Pons (tissue), 1 donor: ENCODE results near the gene ANKRD12.
A peak's percentile ranks its signal among the peaks of the same experiment; 100 is the strongest.
"Not testable (repeated sequence)": the region's sequence is repeated elsewhere in the genome, so short reads cannot be mapped to it uniquely, and the experiment has no call there.

ENCODE experiments used
- DNase-seq: peaks from one replicate; pipeline ENCODE4 v3.0.0-alpha.2; 2016; ENCODE audit warnings: low spot score

ANKRD12 gene

GRCh38 chr18:9233771-9234440 lies 97.3 kb downstream of the ANKRD12 start:
- no peak for DNase-seq

- no peak for DNase-seq
These were observed 97.9 kb downstream of the ANKRD12 start for GRCh38 chr18:9234528-9234927.

- DNase-seq: peak; percentile 17
These were observed 101.4 kb downstream of the ANKRD12 start for GRCh38 chr18:9237981-9238380.

- DNase-seq: no peak
These were observed 103.1 kb downstream of the ANKRD12 start for GRCh38 chr18:9239720-9240119.

GRCh38 chr18:9240270-9240669 lies 103.7 kb downstream of the ANKRD12 start:
- DNase-seq: no peak

- DNase-seq: peak; percentile 35
These were observed 106.4 kb downstream of the ANKRD12 start for GRCh38 chr18:9243029-9243428.

GRCh38 chr18:9244376-9244775 lies 107.8 kb downstream of the ANKRD12 start:
- DNase-seq: no peak

GRCh38 chr18:9248661-9249060 lies 112.1 kb downstream of the ANKRD12 start:
- DNase-seq: no peak

GRCh38 chr18:9249254-9249653 lies 112.7 kb downstream of the ANKRD12 start:
- DNase-seq: no peak

GRCh38 chr18:9259173-9259572 lies 122.6 kb downstream of the ANKRD12 start:
- no peak for DNase-seq

- no peak for DNase-seq
These were observed 124.1 kb downstream of the ANKRD12 start for GRCh38 chr18:9260388-9261380.

GRCh38 chr18:9263264-9263663 lies 126.7 kb downstream of the ANKRD12 start:
- no peak for DNase-seq

GRCh38 chr18:9264797-9265196 lies 128.2 kb downstream of the ANKRD12 start:
- not testable (repeated sequence) for DNase-seq

GRCh38 chr18:9273221-9273620 lies 136.6 kb downstream of the ANKRD12 start:
- DNase-seq: no peak

- no peak for DNase-seq
These were observed 139.3 kb downstream of the ANKRD12 start for GRCh38 chr18:9275890-9276289.

GRCh38 chr18:9278028-9278427 lies 141.4 kb downstream of the ANKRD12 start:
- no peak for DNase-seq

- no peak for DNase-seq
These were observed 144.3 kb downstream of the ANKRD12 start for GRCh38 chr18:9280849-9281248.

- DNase-seq: no peak
These were observed 145.2 kb downstream of the ANKRD12 start for GRCh38 chr18:9281780-9282179.

GRCh38 chr18:9283791-9284190 lies 147.2 kb downstream of the ANKRD12 start:
- no peak for DNase-seq

- no peak for DNase-seq
These were observed 149.0 kb downstream of the ANKRD12 start for GRCh38 chr18:9285604-9286003.

- no peak for DNase-seq
These were observed 150.5 kb downstream of the ANKRD12 start for GRCh38 chr18:9287036-9287435.

GRCh38 chr18:9289698-9290097 lies 153.1 kb downstream of the ANKRD12 start:
- no peak for DNase-seq

- DNase-seq: no peak
These were observed 153.6 kb downstream of the ANKRD12 start for GRCh38 chr18:9290156-9290555.
